Measurements from ENCODE around the gene PKP2.

Gene PKP2

GRCh38 chr12:32837974-32838373, 58.6 kb downstream of the PKP2 start:
- DNase-seq (ENCODE audit: low read depth) = no peak
- H3K4me3 ChIP-seq (ENCODE audit: low read depth, low read length) = no peak overlapping the region
- no peak for TF ChIP-seq MYC (IDR thresholded peaks at IDR 0.05; ENCODE audit: low read depth, low read length)
- no peak for TF ChIP-seq CTCF (IDR thresholded peaks at IDR 0.05; ENCODE audit: low read depth, low read length)
- TF ChIP-seq MAX (IDR thresholded peaks at IDR 0.05; ENCODE audit: low read depth, low read length) = no peak
- no peak for TF ChIP-seq POLR2A (IDR thresholded peaks at IDR 0.05; ENCODE audit: extremely low read depth, insufficient read length)

- no peak overlapping the region for H3K4me3 ChIP-seq (ENCODE audit: low read depth, low read length)
- no peak for TF ChIP-seq CTCF (IDR thresholded peaks at IDR 0.05; ENCODE audit: low read depth, low read length)
- no peak for TF ChIP-seq POLR2A (IDR thresholded peaks at IDR 0.05; ENCODE audit: extremely low read depth, insufficient read length)
- TF ChIP-seq MAX (IDR thresholded peaks at IDR 0.05; ENCODE audit: low read depth, low read length) = no peak
- TF ChIP-seq MYC (IDR thresholded peaks at IDR 0.05; ENCODE audit: low read depth, low read length) = no peak
- no peak for DNase-seq (ENCODE audit: low read depth)
Observed at GRCh38 chr12:32836710-32837109, 59.9 kb downstream of the PKP2 start.

- DNase-seq (ENCODE audit: low read depth) = no peak
- no peak for TF ChIP-seq CTCF (IDR thresholded peaks at IDR 0.05; ENCODE audit: low read depth, low read length)
- TF ChIP-seq POLR2A (IDR thresholded peaks at IDR 0.05; ENCODE audit: extremely low read depth, insufficient read length) = no peak
- TF ChIP-seq MAX (IDR thresholded peaks at IDR 0.05; ENCODE audit: low read depth, low read length) = no peak
- no peak for TF ChIP-seq MYC (IDR thresholded peaks at IDR 0.05; ENCODE audit: low read depth, low read length)
- H3K4me3 ChIP-seq (ENCODE audit: low read depth, low read length) = no peak overlapping the region
Observed at GRCh38 chr12:32834122-32834521, 62.5 kb downstream of the PKP2 start.

- no peak for TF ChIP-seq MYC (IDR thresholded peaks at IDR 0.05; ENCODE audit: low read depth, low read length)
- no peak for TF ChIP-seq MAX (IDR thresholded peaks at IDR 0.05; ENCODE audit: low read depth, low read length)
- TF ChIP-seq POLR2A (IDR thresholded peaks at IDR 0.05; ENCODE audit: extremely low read depth, insufficient read length) = no peak
- no peak for TF ChIP-seq CTCF (IDR thresholded peaks at IDR 0.05; ENCODE audit: low read depth, low read length)
- no peak overlapping the region for H3K4me3 ChIP-seq (ENCODE audit: low read depth, low read length)
- no peak for DNase-seq (ENCODE audit: low read depth)
Observed at GRCh38 chr12:32828552-32828951, 68.0 kb downstream of the PKP2 start.

GRCh38 chr12:32828120-32828519, 68.5 kb downstream of the PKP2 start:
- TF ChIP-seq CTCF (IDR thresholded peaks at IDR 0.05; ENCODE audit: low read depth, low read length) = no peak
- TF ChIP-seq POLR2A (IDR thresholded peaks at IDR 0.05; ENCODE audit: extremely low read depth, insufficient read length) = no peak
- TF ChIP-seq MAX (IDR thresholded peaks at IDR 0.05; ENCODE audit: low read depth, low read length) = no peak
- no peak for TF ChIP-seq MYC (IDR thresholded peaks at IDR 0.05; ENCODE audit: low read depth, low read length)

More at GRCh38 chr12:32828120-32828519, 68.5 kb downstream of the PKP2 start:
- DNase-seq (ENCODE audit: low read depth) = no peak
- no peak overlapping the region for H3K4me3 ChIP-seq (ENCODE audit: low read depth, low read length)
